HG03520 (cell line): Measurements from ENCODE around the gene SLC26A2.
"Not testable (repeated sequence)": the region's sequence is repeated elsewhere in the genome, so short reads cannot be mapped to it uniquely, and the experiment has no call there.

Experiments
- ATAC-seq: cut with Tn5 transposase; IDR thresholded peaks from one replicate; pipeline ENCODE4 v1.9.1; 2021; ENCODE audit warnings: mild to moderate bottlenecking, moderate library complexity; ENCODE audit not compliant: unreplicated experiment

SLC26A2 gene

DNA sequence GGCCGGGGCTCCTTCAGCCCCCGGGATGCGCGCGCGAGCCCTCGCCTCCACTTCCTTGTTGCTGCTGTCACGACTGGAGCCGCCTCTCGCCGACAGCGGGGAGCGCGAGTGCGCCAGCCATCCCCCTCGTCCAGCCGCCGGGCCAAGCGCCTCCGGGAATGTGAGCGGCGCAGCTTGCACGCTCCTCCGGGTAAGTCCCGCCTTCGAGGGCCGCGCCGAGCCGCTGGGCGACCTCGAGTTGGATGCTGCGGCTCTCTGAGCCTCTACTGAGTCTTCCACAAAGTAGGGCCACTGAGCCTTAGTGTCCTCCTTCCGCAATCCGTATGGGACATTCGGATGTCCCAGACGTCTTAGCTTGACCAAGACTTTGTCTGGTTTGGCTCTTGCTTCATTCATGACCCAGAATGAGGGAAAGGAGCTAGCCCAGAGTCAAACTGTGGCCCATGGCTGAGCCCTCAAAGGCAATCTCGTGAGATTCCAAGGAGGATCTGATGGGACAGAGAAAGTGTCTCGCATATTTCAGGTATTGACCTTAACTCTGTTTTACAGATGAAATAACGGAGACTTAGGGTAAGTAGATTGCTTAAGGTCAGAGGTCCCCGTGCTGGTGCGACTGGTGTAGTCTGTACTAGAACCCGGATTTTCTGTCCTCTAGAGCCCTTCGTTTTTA, 40.6 kb downstream of the SLC26A2 start:
- ATAC-seq, result peak; percentile 8

DNA sequence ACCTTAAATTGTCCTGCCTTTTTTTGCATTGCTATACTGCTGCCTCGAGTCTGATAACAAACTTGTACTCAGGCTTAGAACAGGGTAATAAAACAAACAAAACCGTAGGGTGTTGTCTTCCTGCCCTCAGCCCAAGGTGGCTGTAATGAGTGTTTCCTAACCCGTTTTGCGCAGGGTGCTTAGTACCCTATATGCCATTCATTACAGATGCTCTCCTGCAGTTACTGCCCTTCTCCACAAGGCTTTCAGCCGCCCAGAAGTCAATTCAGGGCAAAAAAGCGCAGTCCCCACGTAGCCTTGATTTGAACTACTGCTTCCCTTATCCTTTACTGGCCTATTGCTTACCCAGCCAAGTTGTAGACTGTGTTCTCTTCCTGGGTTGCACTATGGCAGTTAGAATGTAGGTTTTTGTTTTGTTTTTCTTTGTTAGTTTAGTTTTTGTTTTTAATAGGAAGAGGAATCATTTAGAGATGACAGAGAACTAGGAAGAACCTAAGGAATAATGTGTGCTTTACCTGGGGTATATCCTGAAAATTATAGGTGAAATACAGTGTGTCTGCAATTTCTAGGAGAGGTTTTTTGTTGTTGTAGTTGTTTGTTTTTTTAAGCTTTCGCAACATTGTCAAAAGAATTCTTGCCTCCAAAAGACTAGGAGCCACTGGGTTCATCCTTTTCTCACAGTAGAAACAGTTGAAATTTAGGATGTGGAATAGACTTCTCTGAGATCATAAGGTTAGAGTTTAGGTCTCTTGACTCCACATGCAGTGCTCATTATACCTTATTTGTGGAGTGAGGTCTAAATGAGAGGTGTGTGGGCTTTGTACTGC, 41.3 kb downstream of the SLC26A2 start:
- ATAC-seq, result peak; percentile 49

DNA sequence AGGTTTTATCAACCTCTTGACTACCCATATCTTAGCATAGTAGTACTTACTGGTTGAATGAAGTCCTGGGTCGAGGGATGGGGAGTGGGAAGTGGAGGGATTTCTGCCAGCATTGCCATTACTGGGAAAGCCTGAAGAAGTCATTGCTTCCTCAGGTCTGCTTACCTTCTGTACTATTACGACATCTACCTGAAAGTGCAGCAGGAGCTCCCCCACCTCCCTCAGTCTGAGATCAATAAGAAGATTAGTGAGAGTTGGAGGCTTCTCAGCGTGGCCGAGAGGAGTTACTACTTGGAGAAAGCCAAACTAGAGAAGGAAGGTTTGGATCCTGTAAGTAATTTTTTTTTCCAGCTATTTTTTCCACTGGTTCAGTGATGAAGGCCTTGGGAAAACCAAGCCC, 45.8 kb downstream of the SLC26A2 start:
- ATAC-seq, result no peak

DNA sequence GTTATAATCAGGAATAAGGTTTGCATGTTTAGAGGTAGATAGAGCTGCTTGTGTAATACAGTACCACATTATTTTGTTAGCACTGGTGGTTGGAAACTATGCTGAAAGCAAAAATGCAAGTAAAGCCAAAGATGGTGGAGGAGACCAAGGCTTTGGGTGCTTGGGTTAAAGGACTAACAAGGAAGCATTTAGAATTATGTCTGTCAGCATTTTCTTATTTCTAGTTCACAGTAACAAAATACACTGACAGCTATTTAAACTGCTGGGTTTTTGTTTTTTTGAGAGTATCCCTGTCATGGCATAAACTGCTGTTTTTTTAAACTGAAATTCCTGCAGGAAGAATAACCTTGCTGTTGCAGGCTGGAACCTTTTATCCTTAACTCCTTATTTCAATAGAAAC, 46.5 kb downstream of the SLC26A2 start:
- ATAC-seq, result no peak

DNA sequence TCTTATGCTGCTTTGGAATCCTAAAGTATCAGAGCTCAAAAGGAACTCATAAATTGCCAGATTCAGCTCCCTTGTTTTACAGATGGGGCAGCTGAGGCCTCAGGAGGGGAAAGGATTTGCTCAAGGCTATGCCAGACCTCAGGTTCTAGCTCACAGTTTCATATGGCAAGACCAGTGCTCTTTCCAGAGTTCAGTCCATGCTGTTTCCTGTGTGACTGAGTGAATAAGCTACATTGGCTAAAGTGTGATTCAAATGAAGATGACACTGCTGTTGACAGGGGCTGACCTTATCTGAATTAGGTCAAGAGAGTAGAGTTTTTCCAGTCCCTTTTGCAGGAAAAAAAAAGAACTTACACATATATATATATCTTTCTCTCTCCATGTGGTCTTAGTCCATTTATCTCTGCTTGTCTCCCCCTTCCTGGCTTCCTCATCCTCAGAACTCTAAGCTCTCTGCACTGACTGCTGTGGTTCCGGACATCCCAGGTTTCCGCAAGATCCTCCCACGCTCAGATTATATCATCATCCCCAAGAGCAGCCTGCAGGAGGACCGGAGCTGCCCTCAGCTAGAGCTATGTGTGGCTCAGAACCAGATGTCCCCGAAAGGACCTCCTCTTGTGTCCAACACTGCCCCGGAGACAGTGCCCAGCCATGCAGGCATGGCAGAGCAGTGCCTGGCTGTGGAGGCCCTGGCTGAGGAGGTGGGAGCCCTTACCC, 49.3 kb downstream of the SLC26A2 start:
- ATAC-seq, result no peak

DNA sequence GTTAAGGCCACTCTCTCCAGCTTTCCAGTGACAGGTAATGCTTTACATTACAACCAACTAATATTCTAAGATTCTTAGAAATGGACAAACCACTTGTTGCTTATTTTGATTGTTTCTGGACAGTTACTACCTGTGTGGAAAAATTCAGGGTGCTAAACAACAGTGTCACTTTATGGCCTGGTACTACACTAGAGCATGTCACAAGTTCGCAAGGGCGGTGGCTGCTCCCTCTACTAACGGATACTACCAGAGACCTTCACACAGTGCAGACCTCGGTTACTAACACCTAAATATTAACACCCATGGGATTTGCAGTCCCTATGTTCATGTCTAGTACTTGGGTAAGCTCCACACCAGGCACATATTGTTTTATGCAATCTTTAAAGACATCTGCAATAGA, 53.4 kb downstream of the SLC26A2 start:
- ATAC-seq, result no peak

DNA sequence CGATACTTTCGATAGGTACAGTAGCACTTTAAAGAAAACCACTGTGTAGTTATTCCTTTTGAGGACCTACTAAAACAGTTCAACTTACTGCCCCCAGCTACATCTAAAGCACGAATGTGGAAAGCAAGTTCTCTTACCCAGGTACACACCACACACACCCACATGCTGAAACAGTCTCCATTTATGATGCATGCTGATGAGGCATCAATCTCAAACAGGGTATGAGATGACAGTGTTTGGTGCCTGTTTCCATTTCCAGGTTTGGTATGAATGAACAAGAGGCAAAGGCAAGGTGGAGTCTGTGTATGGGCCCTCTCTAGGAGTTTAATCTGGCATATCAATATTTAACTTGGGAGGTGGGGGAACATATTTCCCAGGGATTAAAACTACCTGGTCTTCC, 53.9 kb downstream of the SLC26A2 start:
- no peak for ATAC-seq

DNA sequence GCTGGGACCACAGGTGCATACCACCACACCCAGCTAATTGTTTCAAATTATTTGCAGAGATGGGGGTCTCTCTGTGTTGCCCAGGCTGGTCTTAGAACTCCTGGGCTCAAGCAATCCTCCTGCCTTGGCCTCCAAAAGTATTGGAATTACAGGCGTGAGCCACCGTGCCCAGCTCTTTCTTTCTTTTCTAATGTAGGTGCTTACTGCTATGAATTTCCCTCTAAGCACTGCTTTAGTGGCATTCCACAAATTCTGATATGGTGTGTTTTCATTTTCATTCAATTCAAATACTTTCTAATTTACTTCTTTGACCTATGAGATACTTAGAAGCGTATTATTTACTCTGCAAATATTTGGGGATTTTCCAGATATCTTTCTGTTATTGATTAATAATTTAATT, 54.9 kb downstream of the SLC26A2 start:
- ATAC-seq, result no peak

DNA sequence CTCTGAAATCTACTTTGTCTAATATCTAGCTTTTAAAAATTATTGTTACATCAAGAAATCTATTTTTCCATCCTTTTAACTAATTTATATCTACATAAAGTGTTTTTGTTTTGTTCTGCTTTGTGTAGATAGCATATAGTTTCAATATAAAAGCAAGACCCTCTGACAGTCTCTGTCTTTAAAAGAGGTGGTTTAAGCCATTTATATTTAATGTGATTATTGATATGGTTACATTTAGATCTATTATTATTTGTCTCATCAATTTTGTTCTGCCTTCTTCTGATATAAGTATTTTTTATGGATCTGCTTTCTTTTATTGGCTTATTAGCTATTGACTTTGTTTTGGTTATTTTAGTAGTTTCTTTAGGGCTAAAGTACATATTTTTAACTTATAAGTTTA, 56.0 kb downstream of the SLC26A2 start:
- ATAC-seq, result no peak

DNA sequence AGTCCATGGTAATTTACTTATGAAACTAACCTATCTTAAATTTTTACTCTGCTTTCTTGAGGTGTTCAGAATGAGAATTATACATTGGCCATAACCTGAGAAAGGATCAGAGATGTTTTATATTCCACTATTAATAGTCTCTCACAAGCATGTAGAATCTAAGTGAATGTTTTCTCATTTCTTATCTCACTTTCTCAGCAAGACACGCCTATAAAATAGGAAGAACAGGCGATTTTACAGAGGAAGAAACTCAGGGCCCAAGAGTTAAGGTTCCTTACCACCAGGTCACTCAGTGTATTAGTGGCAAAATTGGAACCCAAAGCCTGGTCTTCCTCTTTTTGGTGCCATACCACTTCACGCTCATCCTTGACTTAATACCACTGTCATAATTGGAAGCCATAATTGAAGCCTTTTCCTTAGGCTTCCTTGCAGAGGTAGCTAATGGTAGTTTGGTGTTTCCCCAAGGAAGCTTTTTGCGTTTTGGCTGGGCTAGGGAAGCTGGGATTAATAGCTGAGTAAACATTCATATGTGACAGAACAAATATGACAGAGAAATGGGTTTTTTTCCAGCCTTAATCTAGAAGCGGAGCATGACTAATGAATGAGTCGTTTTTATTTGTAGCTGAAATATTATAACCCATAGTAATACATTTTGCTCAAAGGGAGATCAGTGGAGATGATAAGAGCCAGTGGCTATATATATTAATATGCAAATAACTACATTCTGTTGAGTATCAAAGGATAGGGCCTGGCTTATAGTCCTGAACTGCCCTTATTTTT, 56.9 kb downstream of the SLC26A2 start:
- no peak for ATAC-seq

DNA sequence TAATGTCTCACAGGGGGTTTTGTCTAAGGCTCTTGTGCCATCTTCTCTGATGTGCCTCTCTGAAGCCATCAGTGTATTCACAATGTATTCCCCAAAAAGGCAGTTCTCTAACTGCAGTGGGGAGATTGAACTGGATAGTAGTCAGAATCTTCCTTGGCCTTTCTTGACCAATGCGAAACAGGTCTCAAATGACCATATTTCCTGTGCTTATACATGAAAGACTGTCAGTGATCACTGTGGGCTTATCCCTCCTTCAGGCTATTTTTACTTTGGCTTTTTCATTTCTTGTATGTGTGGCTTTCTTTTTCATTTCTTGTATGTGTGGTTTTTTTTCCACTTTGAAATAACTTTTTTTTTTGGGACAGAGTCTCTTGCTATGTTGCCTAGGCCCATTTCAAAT, 59.7 kb downstream of the SLC26A2 start:
- no peak for ATAC-seq

DNA sequence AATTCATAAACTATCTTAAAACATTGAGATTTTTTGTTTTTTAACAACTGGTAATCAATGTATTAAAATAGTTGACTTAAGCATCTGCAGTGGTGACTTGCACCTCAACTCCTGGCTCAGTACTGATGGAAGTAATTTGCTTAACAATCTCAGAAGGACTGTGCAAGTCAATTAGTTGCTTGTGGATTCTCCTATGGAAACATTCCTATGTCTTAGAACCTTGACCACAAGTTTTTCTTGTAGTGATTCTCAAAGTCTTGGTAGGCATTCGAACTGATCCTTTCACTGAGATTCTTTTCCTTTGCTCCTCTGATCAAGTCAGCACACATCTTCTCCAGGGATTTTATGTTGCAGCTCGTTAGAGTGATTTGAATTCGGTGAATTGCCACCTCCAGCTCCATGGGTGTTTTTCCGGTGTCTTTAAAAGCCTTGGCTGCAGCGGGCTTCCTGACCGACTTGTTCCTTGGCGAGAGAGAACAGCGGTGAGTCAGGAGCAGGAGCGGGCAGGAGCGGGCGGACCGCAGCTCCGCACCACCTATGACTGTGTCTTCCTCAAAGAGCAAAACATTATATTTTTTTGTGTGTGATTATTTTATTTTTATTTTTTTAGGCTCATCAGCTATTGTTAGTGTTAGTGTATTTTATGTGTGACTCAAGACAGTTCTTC, 61.1 kb downstream of the SLC26A2 start:
- no peak for ATAC-seq

DNA sequence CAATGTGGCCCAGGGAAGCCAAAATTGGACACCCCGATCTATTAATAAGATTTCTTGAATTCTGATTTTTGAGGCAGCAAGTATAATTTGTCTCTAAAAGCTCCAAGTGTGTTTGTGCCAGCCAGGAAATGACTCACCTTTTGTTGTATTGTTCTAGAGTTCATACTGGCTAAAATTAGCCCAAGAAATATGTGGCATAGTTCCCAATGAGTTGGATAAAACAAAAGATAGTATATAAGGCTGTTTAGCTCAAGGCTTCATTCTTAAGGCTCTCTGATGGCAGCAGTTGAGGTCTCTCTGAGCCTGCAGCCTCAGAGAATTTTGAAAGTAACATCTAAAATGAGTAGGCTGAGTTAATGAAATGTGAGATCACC, 61.6 kb downstream of the SLC26A2 start:
- no peak for ATAC-seq

DNA sequence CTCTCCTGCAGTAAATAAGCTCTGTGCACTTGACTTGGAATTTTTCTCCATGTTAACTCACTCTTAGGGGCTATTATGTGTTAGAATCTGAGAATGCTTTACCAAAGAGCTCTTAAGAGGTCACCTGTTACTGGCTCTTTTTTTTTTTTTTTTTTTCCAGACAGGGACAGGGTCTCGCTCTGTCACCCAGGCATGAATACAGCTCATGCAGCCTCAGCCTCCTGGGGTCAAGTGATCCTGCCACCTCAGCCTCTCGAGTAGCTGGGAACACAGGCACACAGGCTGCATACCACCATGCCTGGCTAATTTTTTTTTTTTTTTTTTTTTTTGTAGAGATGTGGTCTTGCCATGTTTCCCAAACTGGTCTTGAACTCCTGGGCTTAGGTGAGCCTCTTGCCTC, 62.1 kb downstream of the SLC26A2 start:
- ATAC-seq, result no peak

DNA sequence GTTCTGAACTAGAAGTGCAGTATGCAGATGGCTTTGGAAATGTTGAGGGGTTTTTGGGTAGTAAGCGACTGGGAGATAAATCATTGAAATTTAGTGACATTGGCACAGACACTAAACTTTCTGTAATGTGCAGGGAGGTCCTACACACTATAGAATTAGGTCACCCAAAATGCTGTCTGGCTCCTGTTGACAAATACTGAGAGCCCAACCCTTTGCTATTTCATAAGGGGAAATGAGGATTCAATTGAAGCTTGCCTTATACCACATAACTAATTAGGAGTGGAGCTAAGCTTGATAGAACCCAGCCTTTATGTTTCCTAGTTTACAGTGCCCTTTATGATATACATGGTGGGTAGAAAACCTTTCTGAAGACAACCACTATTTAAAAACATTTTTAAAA, 62.6 kb downstream of the SLC26A2 start:
- no peak for ATAC-seq

DNA sequence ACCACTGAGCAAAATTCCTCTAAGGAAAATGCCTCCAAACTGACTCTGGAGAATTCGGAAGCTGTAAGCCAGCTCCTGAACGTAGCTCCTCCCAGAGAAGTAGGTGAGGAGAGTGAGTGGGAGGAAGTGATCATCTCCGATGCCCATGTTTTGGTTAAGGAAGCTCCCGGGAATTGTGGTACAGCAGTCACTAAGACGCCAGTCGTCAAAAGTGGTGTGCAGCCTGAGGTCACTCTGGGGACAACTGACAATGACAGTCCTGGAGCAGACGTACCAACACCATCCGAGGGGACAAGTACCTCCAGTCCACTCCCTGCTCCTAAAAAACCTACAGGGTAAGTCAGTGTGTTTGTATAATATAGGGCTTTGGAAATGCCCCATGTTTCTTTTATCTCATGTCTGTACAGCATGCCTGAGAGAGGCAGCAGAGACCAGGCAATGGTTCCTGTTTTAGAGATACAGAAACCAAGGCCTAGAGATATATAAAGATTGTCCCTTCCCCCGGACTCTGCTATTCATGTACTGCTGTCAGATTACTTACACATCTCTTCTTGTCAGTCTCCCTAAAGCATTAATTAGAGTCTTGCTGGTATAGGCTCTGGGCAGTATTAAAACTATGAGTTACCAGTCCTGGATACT, 63.9 kb downstream of the SLC26A2 start:
- ATAC-seq, result no peak

DNA sequence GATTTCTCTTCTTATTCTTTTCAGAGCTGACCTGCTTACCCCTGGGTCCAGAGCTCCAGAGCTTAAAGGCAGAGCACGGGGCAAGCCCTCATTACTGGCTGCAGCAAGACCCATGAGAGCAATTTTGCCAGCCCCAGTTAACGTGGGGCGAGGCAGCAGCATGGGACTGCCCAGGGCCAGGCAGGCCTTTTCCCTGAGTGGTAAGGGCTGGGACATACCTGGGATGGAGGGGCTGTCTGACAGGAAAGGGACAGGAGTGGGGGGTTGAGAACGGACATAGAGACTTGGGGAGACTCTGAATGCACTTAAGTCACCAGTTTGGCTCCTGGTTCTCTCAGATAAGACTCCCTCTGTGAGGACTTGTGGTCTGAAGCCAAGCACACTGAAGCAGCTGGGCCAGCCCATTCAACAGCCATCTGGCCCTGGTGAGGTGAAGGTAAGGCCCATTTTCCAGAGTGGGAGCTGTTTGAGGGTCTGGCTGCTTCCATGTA, 66.2 kb downstream of the SLC26A2 start:
- no peak for ATAC-seq

DNA sequence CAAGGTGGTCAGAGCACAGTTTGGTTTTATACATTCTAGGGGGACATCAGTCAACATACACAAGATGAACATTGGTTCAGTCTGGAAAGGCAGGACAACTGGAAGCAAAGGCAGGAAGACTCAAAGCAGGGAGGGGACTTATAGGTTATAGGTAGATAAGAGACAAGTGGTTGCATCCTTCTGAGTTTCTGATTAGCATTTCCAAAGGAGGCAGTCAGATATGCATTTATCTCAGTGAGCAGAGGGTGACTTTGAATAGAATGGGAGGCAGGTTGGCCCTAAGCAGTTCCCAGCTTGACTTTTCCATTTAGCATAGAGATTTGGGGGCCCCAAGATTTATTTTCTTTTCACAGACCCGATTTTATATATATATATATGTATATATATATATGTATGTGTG, 67.5 kb downstream of the SLC26A2 start:
- ATAC-seq, result not testable (repeated sequence)

DNA sequence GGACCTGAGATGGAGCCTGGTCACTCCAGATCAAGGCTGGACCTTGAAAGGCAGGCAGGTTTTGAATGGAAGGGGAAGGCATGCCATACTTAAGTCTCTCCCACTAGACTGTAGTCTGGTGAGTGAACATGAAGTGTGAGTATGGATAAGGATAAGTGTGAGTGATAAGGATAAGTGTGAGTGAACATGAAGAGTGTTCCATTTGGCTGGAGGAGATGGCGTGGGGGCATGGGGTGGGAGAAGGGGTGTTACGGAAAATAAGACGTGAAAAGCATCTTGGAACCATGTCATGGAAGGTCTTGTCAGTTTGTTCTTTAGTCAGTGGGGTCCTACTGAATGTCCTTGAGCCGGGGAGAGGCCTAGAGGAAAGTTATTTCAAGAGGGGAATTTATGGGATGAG, 72.8 kb downstream of the SLC26A2 start:
- ATAC-seq, result no peak

DNA sequence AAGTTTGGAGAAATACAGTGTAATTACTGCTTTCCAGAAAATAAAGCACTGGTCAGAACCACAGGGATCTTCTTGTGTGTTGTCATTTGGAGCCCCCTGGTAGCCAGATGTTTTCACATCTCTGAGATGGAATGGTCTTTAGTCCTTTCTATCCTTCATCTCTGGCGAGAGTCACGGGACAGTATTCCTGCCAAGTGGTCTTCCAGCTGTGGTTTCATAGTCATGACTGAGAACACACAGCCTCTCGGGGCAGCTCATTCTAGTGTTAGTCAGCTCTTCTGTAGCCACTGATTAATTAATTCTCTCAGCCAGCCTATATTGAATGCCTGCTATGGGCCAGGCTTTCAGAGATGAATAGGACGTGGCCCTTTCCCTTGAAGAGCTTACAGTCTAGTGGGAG, 74.1 kb downstream of the SLC26A2 start:
- peak; percentile 7 for ATAC-seq
